HFFc6 (cell line): ENCODE results near the gene COPZ1. TPM values are rescaled to one million over a fixed set of nuclear protein-coding genes. Genes with fewer than 3 reads are reported as not detected.

Experiments
- DNase-seq: peaks from one replicate; pipeline ENCODE4 v3.0.0-alpha.2; 2018
- H3K27ac Mint-ChIP-seq: 2 replicates; pipeline ENCODE4 v1.8.0; 2020; ENCODE audit warnings: mild to moderate bottlenecking, mixed read lengths
- H3K27me3 Mint-ChIP-seq: 2 replicates; pipeline ENCODE4 v1.8.0; 2021; ENCODE audit warnings: mild to moderate bottlenecking, moderate library complexity, mixed read lengths; ENCODE audit not compliant: insufficient read depth
- H3K36me3 Mint-ChIP-seq: 2 replicates; pipeline ENCODE4 v1.8.0; 2021; ENCODE audit warnings: low read depth, mixed read lengths
- H3K4me1 Mint-ChIP-seq: 2 replicates; pipeline ENCODE4 v1.8.0; 2020; ENCODE audit warnings: low read depth, mixed read lengths
- H3K4me3 Mint-ChIP-seq: 2 replicates; pipeline ENCODE4 v1.8.0; 2020; ENCODE audit warnings: mild to moderate bottlenecking, moderate library complexity, mixed read lengths
- H3K9me3 Mint-ChIP-seq: 2 replicates; pipeline ENCODE4 v1.8.0; 2020; ENCODE audit warnings: mild to moderate bottlenecking, mixed read lengths
- CTCF ChIP-seq: fragments of 200-600 bp; sonication (generic); IDR thresholded peaks from 2 replicates; pipeline ENCODE4 v1.5.0; 2021; ENCODE audit warnings: antibody characterized with exemption, mild to moderate bottlenecking
- total RNA-seq, 6 experiments: library from RNA; stranded (reverse); fragmentation: NEBNext Ultra II Directional; extraction: Animal tissue kit (Norgen Biotek cat#: 25700); gene quantifications; 2 replicates in 1 of 6; 3 replicates in 5 of 6; pipeline ENCODE4 v1.2.3, GENCODE V29; 2021

COPZ1 gene
- total RNA-seq, 6 experiments from 2014 or later = 178 to 225 (median 200) TPM

DNA sequence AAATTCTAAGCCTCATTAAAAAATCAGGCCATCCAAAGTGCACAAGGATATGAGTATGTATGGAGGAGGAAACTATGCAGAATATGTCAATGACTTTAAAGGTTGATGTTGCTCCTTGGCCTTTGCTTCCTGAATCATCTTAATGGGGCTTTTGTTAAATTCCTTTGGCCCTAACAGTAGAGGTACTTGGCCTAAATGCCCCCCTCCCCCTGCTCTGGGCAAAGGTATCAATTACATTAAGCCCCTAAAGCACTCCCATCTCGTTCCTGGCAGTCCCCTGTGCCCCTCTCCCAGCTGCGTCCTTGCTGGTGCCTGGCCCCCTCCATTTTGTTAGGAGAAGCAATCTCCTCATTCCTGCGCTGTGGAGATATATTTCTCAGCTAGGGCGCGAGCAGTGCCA lies 4.8 kb downstream of the COPZ1 start:
- Mint-ChIP-seq H3K4me3 (peak overlapping the region; percentile 65), H3K27ac (peak overlapping the region; percentile 61), H3K4me1 (peaks cover 52% of the 10 kb centered on the region), H3K27me3 (peaks cover 2% of the 10 kb centered on the region; the same call in 1 of the 2 replicates), H3K9me3 (no peaks in the 10 kb centered on the region), H3K36me3 (peaks cover 13% of the 10 kb centered on the region)
- no peak for TF ChIP-seq CTCF
- DNase-seq = no peak

- H3K27ac Mint-ChIP-seq = peak overlapping the region; percentile 27
- TF ChIP-seq CTCF = no peak
- H3K9me3 Mint-ChIP-seq = no peaks in the 10 kb centered on the region
- H3K27me3 Mint-ChIP-seq = peaks cover 2% of the 10 kb centered on the region; the same call in 1 of the 2 replicates
- H3K4me1 Mint-ChIP-seq = peaks cover 52% of the 10 kb centered on the region
- H3K4me3 Mint-ChIP-seq = peak overlapping the region; percentile 10; the same call in 1 of the 2 replicates
- DNase-seq = no peak
- H3K36me3 Mint-ChIP-seq = peaks cover 8% of the 10 kb centered on the region
These were observed 5.5 kb downstream of the COPZ1 start for GRCh38 chr12:54330442-54330841.

GRCh38 chr12:54331461-54331860 lies 6.5 kb downstream of the COPZ1 start:
- H3K4me1 Mint-ChIP-seq = peaks cover 48% of the 10 kb centered on the region
- no peaks in the 10 kb centered on the region for H3K9me3 Mint-ChIP-seq
- H3K36me3 Mint-ChIP-seq = peaks cover 3% of the 10 kb centered on the region
- DNase-seq = no peak
- H3K27ac Mint-ChIP-seq = no peak overlapping the region
- TF ChIP-seq CTCF = no peak
- H3K27me3 Mint-ChIP-seq = peaks cover 4% of the 10 kb centered on the region; the same call in 1 of the 2 replicates
- no peak overlapping the region for H3K4me3 Mint-ChIP-seq

- no peak for TF ChIP-seq CTCF
- H3K9me3 Mint-ChIP-seq = no peaks in the 10 kb centered on the region
- no peak for DNase-seq
These were observed 8.6 kb downstream of the COPZ1 start for GRCh38 chr12:54333420-54334034.

GRCh38 chr12:54337280-54337842 lies 12.4 kb downstream of the COPZ1 start:
- no peak overlapping the region for H3K4me3 Mint-ChIP-seq
- peaks cover 4% of the 10 kb centered on the region; the same call in 1 of the 2 replicates for H3K27me3 Mint-ChIP-seq
- H3K36me3 Mint-ChIP-seq = peaks cover 14% of the 10 kb centered on the region
- no peak for TF ChIP-seq CTCF
- DNase-seq = no peak
- H3K9me3 Mint-ChIP-seq = no peaks in the 10 kb centered on the region
- no peak overlapping the region for H3K27ac Mint-ChIP-seq
- peaks cover 35% of the 10 kb centered on the region for H3K4me1 Mint-ChIP-seq

More at GRCh38 chr12:54333420-54334034, 8.6 kb downstream of the COPZ1 start:
- Mint-ChIP-seq H3K27me3 (peaks cover 4% of the 10 kb centered on the region; the same call in 1 of the 2 replicates), H3K27ac (no peak overlapping the region), H3K4me1 (peaks cover 45% of the 10 kb centered on the region), H3K4me3 (no peak overlapping the region), H3K36me3 (no peaks in the 10 kb centered on the region; the same call in 1 of the 2 replicates)
